Measurements from ENCODE around the gene AAK1. TPM values are rescaled to one million over a fixed set of nuclear protein-coding genes. Genes with fewer than 3 reads are reported as not detected.
A peak's percentile ranks its signal among the peaks of the same experiment; 100 is the strongest.

AAK1 gene
- polyA plus RNA-seq, 1 donor from 2014 or later = 26.7 TPM

GRCh38 chr2:69438580-69438979 is 205.0 kb downstream of the AAK1 start:
- Histone ChIP-seq H3K36me3 (ENCODE audit: insufficient read depth, low read length) (no peaks in the 10 kb centered on the region), H3K27me3 (ENCODE audit: insufficient read depth, low read depth, low read length) (no peaks in the 10 kb centered on the region), H3K4me3 (ENCODE audit: low read length) (no peak overlapping the region), H2AFZ (ENCODE audit: low read depth, low read length) (no peak overlapping the region), H3F3A (ENCODE audit: insufficient read depth, low read length, poor library complexity, severe bottlenecking) (peaks cover 9% of the 10 kb centered on the region), H3K27ac (ENCODE audit: low read length) (no peak overlapping the region), H3K4me2 (ENCODE audit: low read length) (no peak overlapping the region), H3K9ac (ENCODE audit: low read length) (no peak overlapping the region), H3K9me2 (ENCODE audit: insufficient read depth, low read length) (no peaks in the 10 kb centered on the region), H3K9me3 (ENCODE audit: low read length) (no peaks in the 10 kb centered on the region), H4K20me1 (ENCODE audit: insufficient read depth) (no peaks in the 10 kb centered on the region), H3K79me2 (replicated peaks; ENCODE audit: insufficient read depth, low read length) (peaks cover 20% of the 10 kb centered on the region)
- TF ChIP-seq, protein P1, sequence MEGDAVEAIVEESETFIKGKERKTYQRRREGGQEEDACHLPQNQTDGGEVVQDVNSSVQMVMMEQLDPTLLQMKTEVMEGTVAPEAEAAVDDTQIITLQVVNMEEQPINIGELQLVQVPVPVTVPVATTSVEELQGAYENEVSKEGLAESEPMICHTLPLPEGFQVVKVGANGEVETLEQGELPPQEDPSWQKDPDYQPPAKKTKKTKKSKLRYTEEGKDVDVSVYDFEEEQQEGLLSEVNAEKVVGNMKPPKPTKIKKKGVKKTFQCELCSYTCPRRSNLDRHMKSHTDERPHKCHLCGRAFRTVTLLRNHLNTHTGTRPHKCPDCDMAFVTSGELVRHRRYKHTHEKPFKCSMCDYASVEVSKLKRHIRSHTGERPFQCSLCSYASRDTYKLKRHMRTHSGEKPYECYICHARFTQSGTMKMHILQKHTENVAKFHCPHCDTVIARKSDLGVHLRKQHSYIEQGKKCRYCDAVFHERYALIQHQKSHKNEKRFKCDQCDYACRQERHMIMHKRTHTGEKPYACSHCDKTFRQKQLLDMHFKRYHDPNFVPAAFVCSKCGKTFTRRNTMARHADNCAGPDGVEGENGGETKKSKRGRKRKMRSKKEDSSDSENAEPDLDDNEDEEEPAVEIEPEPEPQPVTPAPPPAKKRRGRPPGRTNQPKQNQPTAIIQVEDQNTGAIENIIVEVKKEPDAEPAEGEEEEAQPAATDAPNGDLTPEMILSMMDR (IDR thresholded peaks at IDR 0.05; ENCODE audit: poor library complexity, severe bottlenecking) = no peak
- TF ChIP-seq, protein P2, sequence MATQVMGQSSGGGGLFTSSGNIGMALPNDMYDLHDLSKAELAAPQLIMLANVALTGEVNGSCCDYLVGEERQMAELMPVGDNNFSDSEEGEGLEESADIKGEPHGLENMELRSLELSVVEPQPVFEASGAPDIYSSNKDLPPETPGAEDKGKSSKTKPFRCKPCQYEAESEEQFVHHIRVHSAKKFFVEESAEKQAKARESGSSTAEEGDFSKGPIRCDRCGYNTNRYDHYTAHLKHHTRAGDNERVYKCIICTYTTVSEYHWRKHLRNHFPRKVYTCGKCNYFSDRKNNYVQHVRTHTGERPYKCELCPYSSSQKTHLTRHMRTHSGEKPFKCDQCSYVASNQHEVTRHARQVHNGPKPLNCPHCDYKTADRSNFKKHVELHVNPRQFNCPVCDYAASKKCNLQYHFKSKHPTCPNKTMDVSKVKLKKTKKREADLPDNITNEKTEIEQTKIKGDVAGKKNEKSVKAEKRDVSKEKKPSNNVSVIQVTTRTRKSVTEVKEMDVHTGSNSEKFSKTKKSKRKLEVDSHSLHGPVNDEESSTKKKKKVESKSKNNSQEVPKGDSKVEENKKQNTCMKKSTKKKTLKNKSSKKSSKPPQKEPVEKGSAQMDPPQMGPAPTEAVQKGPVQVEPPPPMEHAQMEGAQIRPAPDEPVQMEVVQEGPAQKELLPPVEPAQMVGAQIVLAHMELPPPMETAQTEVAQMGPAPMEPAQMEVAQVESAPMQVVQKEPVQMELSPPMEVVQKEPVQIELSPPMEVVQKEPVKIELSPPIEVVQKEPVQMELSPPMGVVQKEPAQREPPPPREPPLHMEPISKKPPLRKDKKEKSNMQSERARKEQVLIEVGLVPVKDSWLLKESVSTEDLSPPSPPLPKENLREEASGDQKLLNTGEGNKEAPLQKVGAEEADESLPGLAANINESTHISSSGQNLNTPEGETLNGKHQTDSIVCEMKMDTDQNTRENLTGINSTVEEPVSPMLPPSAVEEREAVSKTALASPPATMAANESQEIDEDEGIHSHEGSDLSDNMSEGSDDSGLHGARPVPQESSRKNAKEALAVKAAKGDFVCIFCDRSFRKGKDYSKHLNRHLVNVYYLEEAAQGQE (IDR thresholded peaks at IDR 0.05; ENCODE audit: borderline replicate concordance) = no peak
- TF ChIP-seq MXI1 (conservative IDR thresholded peaks at IDR 0.05; ENCODE audit: poor library complexity, severe bottlenecking) (no peak), TAF1 (IDR thresholded peaks at IDR 0.05; ENCODE audit: low read depth) (no peak), SMC3 (conservative IDR thresholded peaks at IDR 0.05; ENCODE audit: poor library complexity) (no peak), EZH2 (IDR thresholded peaks at IDR 0.05; ENCODE audit: borderline replicate concordance, insufficient read depth, low read length, poor library complexity, severe bottlenecking) (no peak), EP300 (conservative IDR thresholded peaks at IDR 0.05; ENCODE audit: poor library complexity, severe bottlenecking) (no peak), RAD21 (conservative IDR thresholded peaks at IDR 0.05) (no peak), POLR2AphosphoS5 (IDR thresholded peaks at IDR 0.05) (no peak)

DNA sequence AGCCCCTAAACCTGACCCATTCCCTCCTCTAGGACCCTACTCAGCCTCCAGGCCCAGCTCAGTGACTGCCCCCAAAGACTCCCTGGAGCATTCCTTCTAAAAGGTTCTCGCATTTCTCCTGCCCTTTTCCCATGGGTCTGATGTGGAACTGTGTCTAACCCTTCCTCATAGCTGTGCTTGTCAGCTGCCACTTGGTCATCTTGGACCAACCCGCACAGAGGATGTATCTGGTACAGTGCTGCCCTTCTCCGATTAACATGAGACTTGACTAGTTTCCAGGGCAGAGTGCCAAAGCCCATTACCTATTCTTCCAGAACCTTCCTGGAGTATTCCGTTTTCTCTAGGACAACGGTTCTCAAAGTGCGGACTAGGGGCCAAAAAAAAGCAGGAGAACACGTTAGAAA is 205.8 kb downstream of the AAK1 start:
- Histone ChIP-seq H4K20me1 (ENCODE audit: insufficient read depth) (no peaks in the 10 kb centered on the region), H3K9ac (ENCODE audit: low read length) (peak overlapping the region; percentile 95), H3K27ac (ENCODE audit: low read length) (peak overlapping the region; percentile 97), H3K4me3 (ENCODE audit: low read length) (peak overlapping the region; percentile 96), H3K9me3 (ENCODE audit: low read length) (no peaks in the 10 kb centered on the region), H3K9me2 (ENCODE audit: insufficient read depth, low read length) (no peaks in the 10 kb centered on the region), H3K36me3 (ENCODE audit: insufficient read depth, low read length) (no peaks in the 10 kb centered on the region), H3K79me2 (replicated peaks; ENCODE audit: insufficient read depth, low read length) (peaks cover 20% of the 10 kb centered on the region), H3K4me2 (ENCODE audit: low read length) (peak overlapping the region; percentile 43), H3F3A (ENCODE audit: insufficient read depth, low read length, poor library complexity, severe bottlenecking) (peaks cover 9% of the 10 kb centered on the region), H3K27me3 (ENCODE audit: insufficient read depth, low read depth, low read length) (no peaks in the 10 kb centered on the region), H2AFZ (ENCODE audit: low read depth, low read length) (peak overlapping the region; percentile 78)
- TF ChIP-seq EP300 (conservative IDR thresholded peaks at IDR 0.05; ENCODE audit: poor library complexity, severe bottlenecking) (no peak), TAF1 (IDR thresholded peaks at IDR 0.05; ENCODE audit: low read depth) (no peak), EZH2 (IDR thresholded peaks at IDR 0.05; ENCODE audit: borderline replicate concordance, insufficient read depth, low read length, poor library complexity, severe bottlenecking) (no peak), RAD21 (conservative IDR thresholded peaks at IDR 0.05) (no peak), SMC3 (conservative IDR thresholded peaks at IDR 0.05; ENCODE audit: poor library complexity) (no peak), MXI1 (conservative IDR thresholded peaks at IDR 0.05; ENCODE audit: poor library complexity, severe bottlenecking) (no peak), POLR2AphosphoS5 (IDR thresholded peaks at IDR 0.05) (no peak)
- TF ChIP-seq, protein P2 (IDR thresholded peaks at IDR 0.05; ENCODE audit: borderline replicate concordance) = no peak
- TF ChIP-seq, protein P1 (IDR thresholded peaks at IDR 0.05; ENCODE audit: poor library complexity, severe bottlenecking) = no peak

Measured in neural cell (in vitro differentiated cells).